Measurements from ENCODE around the gene ESR1.
"Not testable (repeated sequence)": the region's sequence is repeated elsewhere in the genome, so short reads cannot be mapped to it uniquely, and the experiment has no call there.

ESR1 gene

DNA sequence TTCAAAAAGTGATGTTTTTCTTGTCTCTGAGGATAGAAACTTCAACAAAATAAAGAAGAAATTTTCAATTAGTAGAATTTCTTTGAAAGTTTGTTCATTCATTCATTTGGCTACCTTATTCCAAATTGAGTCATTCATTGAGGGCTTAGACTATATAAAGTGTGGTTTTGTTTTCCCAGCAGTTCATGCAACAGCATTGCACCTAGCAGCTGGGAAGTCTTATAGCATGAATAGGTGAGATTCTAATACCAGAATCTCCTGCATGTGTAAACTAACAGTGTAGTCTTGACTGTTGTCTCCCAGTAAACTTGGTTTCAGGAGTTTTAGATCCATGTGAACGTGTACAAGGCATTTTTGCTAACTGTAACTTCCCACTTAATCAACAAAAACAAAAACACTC is 7.1 kb downstream of the ESR1 start:
- no peak for DNase-seq

DNA sequence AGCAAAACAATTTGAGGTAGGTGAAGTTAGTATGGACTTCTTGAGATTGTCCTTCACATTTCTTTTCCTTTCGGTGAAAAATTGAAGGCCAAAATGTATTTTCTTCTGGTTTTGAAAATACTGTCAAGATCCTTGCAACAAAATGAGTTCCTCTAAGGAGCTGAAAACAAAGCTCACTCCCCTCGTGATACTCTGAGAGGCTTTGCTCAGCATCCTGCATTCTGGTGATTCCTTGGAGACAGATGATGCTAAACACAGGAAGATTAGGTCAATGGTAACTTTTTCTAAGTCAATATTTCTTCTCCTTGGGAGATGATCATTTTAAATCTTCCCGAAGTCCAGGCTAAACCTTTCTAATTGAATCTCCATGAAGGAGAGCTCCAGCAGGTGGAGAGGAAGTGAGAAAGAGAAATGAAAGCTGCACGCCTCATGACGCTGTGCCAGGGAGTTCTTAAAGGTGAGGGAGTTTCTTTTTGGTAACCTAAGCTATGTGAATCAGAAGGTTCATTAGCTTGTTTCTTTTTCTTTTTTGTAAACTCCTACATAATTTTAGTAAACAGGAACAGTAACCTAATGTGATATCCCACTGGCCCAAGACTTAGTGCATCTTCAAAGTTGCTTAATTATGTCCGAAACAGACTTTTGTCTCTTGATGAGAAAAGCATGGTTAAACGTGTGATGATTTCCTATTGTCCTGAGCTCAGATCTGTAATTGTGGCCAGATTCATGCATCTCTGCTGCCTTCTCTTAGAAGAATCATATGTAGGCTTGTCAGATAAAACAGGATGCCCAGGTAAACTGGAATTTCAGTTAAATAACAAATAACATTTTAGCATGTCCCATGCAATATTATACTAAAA is 15.0 kb downstream of the ESR1 start:
- no peak for DNase-seq

DNA sequence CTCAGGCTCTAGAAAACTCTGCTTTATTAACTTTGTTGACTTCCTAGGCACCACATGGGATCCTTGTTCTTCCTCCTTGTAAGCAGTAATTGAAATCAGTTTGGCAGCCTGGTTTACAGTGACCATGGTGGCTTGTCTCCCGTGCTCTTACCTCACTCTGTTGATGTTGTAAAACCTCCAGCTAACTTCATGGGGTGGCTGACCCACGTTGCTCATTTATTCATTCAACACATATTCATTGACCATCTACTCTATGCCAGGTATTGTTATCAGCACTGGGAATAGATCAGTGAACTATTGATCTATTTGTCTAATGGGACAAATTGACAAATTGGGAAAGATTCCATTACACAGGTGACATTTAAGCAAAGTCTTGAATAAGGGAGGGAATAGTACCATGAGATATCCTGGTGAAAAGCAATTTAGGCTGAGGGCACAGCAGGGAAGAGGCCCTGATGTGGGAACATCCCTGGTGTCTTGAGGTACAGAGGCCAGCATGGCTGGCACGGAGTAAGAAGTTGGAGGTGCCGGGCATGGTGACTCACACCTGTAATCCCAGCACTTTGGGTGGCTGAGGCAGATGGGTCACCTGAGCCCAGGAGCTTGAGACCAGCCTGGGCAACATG is 19.1 kb downstream of the ESR1 start:
- DNase-seq, result no peak

DNA sequence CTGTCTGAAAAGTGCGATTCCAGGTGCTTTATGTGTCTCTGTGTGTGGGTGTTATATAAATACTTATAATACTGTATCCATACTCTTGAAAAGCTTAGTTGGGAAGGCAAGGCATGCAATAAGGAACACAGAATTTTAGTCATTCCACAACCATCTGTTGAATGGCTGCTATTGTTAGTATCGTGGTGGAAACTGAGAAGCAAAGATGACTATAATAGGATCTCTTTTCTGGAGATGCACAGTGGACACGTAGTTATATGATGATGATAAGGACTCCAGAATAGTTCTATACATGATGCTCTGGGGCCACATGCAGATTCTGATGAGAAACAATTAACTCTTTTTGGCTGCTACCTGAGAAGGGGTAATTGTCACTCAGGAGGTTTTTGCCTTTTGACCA is 25.2 kb downstream of the ESR1 start:
- DNase-seq, result no peak

DNA sequence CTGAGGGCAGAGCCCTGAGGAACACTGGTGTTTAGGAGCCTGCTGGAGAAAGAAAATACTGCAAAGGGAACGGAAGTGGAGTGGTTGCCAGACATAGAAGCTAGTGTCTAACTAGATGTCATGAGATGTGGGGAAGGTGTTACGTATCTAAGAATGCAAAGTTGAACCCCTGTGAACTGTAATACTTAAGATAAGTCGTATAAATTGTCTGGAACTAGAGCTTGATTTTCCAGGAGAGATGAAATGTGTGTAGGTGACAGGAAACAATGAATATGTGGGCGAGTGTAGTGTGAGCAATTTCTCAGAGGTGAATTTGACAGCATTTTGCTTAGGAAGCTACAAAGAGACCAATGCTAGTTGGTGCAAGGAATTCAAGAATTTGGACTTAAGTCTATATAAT is 27.9 kb downstream of the ESR1 start:
- DNase-seq, result no peak

DNA sequence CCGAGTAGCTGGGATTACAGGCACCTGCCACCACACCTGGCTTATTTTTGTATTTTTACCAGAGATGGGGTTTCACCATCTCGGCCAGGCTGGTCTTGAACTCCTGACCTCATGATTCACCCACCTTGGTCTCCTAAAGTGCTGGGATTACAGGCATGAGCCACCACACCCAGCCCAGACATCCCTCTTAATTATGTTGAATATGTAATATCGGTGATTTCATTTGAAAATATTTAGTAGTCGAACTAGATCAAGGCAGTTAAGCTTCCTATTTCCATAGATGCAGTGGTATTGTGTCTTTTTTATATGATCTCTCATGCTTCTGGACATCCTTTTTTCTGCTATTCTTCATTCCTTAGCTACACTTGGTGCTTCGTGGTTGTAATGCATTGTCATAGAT is 29.7 kb downstream of the ESR1 start:
- no peak for DNase-seq

DNA sequence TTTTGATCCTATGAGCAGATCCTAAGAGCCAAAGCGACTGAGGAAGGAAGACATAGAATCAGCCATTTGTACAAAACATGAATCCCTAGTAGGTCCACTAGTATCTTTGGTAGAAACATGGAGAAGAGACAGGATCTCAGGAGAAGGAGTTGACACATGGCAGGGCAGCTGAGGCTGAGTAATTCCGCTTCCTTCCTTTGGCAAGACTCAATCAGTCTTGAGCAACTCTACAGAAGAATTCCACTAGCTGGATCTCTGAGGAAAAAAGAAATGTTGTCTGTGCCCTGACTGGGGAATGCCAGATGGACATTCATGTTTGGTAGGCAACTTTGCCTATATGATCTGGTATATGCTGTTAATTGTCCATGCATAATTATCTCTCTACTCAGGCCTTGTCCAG is 35.3 kb downstream of the ESR1 start:
- DNase-seq, result no peak

DNA sequence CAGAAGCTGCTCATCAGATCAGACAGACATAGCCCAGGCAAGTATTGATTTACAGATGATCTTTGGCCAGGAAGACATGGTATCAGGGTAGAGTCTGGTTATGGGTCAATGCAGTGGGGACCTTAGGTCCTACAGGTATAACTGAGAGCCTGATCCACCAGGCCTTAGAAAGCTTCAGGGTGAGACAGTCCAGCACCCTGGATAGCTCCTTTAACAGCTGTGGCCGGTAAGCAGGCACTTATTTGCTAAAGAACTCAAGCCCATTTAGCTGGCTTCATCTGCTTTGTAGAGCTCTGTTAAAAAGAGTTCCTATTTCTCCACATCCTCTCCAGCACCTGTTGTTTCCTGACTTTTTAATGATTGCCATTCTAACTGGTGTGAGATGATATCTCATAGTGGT is 39.6 kb downstream of the ESR1 start:
- DNase-seq, result no peak

DNA sequence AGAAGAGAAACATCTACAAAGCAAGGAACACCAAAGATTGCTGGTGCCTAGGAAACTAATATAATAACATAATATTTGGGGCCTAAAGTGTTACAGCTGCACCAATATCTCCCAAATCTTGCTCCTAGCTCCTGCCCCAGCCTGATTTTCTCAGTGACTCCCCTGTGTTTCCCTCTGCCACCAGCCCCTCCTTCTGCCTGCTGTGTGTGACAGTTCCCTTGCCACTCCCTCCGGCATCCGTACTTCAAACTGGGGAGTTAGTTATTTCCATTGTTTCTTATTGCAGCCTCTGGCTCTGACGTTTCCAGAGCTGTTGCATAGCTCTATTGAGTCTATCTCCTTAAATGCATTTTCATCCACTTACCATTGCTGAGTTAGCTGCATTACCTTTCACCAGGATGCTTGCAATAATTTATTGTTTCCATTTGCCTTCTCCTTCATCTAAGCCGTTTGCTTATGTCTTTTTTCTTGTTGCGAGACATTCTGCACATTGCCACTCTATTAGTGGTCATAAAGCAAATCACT is 43.1 kb downstream of the ESR1 start:
- DNase-seq, result no peak

DNA sequence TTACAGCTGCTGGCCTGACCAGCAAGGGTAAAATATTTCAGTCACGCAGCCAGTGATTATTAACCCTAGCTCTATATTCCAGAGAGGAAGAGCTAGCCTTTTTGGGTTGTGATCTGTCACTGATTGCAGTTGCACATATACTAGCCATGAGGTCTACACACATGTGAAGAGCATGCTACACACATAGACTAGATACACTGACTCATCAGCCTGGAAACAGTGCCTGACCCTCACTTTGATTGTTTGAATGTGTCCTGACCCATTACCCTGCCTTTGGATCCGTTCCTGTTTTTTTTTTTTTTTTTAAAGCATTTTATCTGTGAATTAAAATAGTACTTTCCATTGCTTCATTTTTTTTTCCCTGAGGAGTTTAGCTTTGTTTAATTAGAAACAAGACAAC is 50.8 kb downstream of the ESR1 start:
- DNase-seq, result no peak

DNA sequence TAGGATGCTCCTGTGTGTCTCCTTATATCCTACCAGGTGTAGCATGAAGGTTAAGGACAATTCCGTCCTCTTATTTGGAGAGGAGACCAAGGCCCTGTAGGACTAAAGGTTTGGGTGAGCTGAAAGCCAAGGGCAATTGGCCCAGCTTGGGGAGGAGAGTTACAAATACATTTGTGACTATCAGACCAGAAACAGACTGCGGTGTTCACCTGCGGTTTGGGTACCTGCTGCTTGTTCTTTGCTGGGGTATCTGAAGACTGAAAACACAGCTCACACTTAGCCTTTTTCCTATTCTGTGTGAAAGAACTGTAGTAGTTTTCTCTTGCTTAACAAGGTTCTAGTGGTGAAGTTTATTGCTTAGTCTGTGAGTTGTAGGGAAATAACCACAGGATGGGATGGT is 55.0 kb downstream of the ESR1 start:
- DNase-seq, result no peak

DNA sequence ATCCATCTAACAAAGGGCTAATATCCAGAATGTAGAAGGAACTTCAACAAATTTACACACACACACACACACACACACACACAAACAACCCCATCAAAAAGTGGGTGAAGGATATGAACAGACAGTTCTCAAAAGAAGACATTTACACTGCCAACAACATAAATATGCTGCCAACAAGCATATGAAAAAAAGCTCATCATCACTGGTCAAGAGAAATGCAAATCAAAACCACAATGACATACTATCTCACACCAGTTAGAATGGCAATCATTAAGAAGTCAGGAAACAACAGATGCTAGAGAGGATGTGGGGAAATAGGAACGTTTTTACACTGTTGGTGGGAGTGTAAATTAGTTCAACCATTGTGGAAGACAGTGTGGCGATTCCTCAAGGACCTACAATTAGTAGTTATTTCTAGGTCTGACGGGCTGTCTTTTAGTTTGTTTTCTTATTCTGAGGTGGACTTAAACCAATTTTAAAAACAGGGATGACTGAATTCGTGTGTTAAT is 59.9 kb downstream of the ESR1 start:
- DNase-seq, result not testable (repeated sequence)

DNA sequence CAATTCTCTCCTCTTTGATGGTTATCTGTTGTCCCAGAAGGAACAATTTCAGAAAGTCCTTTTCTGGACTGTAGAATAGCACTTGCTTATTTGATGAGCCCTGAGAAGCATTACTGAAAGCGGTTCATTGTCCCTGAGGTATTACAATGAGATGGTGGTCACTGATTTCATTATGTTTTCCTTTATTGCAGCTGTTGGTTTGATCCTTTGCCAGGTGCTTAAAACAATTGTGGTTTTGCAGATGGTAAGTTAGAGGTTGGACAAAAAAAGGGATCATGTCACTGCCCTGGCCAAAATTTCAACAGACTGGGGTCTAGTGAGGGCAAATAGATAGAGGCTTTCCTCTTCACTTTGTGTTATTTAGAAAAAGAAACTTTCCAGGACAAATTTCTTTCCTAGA is 61.9 kb downstream of the ESR1 start:
- DNase-seq, result no peak

DNA sequence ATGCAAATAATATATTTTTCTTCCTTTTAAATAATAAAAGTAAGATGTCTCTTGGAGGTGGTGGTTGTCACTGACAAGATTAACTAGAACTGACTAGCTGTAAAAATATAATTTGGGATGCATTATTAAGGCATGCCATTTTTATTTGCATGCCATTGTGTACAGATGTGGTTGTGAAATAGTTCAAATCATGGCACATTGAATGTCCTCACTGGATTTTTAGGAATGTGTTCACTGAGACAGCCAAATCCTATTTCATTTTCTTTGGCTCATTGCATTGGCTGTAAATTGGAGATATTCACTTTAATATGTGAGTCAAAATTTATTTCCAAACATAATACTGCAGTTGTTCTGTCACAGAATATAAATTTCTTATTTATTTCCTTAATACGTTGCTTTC is 62.3 kb downstream of the ESR1 start:
- DNase-seq, result no peak

DNA sequence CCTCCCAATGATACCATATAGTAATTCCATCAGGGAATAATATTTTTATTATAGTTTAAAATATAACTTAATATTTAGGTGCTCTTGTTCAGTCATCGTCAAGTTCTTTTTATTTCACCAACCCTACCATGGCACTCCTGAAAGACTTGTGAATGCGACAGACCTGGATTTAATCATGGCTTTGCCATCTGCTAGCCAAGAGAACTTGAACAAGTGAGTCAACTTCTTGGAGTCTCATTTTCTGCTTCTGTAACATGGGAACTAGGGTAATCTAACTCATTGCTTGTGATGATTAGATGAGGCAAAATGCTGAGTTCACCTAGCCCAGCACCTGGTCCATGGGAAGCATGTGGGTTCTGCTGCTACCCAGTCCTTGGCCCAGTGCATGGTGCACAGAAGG is 62.9 kb downstream of the ESR1 start:
- no peak for DNase-seq

DNA sequence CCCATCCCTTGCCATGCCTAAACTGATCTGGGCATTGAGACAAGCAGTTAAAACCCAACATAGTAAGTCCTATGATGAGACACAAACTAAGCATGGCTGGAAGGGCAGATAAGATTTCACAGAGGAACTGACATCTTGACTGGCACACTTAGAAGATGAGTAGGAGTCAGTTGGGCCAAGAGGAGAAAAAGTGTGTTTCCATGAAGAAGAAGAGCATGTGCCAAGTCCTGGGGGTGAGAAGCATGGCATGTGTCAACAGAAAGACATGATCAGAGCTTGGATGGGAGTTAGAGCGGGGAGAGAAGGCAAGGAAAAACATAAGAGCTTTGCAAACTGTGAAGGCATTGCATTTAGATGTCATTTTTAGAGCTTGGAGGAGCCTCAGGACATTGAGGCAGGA is 68.0 kb downstream of the ESR1 start:
- DNase-seq, result no peak

DNA sequence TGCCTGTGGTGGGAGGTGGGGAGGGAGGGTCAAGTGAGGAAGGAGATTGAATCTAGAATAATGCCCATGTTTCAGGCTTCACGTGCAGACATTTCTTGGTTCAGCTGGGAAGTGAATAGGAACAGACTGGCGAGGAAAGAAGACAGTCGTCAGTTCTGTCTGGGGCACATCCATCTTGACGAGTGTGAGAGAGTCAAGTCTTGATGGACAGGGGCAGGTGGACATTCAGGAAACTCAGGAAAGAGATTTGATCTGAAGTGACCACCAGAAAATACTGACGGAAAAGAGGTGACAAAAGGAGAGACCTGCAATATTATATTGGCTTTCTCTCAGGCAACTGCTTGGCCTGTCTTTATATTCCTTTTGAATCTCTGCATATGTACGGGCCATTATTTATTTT is 68.6 kb downstream of the ESR1 start:
- DNase-seq, result no peak

DNA sequence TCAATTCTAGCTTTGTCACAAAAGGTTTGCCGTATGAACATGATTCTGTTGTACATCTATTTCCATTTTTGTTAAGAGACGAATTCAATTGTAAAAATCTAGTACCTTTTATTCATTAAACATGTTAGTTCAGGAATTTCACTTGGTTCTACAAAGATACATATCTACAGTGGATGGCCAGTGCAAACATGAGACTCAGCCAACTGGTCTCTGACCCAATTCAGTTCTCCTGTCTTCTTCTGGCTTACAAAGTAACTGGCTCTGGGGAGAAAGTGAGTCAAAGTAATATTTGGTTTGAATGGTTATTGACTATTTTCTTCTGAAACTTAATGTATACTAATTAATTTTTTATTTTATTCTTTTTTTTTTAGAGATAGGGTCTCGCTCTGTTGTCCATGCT is 70.0 kb downstream of the ESR1 start:
- DNase-seq, result no peak

DNA sequence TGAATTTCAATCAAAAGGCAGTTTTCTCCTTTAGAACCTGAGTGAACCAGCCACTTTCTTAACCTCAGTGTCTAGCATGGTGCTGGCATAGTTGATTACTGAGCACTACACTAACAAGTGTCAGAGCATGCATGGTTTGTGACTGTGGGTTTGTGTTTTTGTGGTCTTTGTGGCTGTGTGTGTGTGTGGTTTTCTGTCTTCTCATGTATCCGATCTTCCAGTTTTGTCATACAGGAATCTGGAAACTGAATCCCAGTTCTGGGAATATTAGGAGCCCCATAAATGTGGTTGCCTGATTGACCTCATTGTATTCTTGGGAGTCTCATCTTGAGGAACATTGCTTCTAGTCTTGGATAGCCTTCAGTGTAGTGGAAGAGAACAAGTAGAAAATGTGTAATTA is 73.7 kb downstream of the ESR1 start:
- DNase-seq, result no peak

DNA sequence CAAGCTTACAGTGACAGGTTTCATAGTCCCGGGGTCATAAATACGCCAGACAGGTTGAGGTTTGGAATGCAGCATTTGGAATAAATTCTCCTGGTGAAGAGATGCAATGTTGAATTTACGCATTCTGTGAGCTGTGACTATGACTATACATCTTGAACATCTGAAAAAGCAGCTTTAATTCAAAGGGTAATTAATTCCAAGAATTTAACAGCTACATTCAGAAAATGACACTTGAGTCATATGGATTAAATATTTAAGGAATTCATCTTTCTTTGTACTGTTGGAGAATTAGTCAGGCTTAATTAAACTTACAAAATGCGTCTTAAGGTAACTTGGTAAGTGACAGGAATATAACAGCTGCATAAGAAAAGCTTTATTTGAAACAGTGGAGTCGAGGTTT is 74.7 kb downstream of the ESR1 start:
- DNase-seq, result no peak

DNA sequence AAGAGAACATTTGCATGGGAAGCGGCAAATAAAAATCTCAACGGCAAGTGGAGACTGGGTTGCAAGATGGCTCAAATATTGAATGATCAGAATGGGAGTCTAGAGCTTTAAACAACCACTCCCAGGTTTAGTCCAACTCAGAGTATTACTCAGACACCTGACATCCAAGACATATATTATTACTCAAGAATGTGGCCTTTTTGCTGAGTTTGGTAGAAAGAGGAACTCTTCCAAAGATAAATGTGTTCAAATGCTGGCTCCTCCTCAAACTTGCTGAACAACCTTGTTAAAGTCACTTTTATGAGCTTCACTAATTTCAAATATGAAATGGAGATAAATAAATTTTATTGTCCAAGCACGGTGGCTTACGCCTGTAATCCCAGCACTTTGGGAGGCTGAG is 77.8 kb downstream of the ESR1 start:
- no peak for DNase-seq

DNA sequence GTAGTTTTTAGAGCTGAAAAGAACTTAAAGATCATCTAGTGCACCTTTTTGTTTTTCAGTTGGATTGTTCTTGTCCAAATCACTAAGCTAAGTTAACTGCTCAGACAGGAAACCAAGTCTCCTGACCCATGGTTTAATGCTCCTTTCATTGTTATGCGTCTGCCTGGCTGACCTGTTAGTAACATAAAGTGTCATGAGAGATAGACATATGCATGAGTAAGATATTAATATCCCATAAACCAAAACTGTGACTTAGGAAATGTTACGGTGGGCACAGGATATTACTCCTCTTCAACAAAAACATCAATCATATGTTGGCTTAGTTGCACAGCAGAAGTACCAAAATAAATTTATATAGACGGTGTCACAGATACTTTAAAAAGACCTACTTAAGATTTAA is 84.0 kb downstream of the ESR1 start:
- DNase-seq, result no peak

DNA sequence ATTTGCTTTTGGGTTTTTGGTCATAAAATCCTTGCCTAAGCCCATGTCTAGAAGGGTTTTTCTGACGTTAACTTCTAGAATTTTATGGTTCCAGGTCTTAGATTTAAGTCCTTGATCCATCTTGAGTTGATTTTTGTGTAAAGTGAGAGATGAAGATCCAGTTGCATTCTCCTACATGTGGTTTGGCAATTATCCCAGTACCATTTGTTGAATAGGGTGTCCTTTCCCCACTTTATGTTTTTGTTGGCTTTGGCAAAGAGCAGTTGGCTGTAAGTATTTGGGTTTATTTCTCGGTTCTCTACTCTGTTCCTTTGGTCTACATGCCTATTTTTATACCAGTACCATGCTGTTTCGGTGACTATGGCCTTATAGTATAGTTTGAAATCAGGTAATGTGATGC is 86.9 kb downstream of the ESR1 start:
- DNase-seq, result not testable (repeated sequence)

DNA sequence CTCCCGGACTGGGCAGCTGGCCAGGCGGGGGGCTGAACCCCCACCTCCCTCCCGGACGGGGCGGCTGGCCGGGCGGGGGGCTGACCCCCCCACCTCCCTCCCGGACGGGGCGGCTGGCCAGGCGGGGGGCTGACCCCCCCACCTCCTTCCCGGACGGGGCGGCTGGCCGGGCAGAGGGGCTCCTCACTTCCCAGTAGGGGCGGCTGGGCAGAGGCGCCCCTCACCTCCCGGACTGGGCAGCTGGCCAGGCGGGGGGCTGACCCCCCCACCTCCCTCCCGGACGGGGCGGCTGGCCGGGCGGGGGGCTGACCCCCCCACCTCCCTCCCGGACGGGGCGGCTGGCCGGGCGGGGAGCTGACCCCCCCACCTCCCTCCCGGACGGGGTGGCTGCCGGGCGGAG is 91.7 kb downstream of the ESR1 start:
- not testable (repeated sequence) for DNase-seq

Measured in activated T-cell treated with anti-CD3 and anti-CD28 coated beads, Interleukin-2, amount 50 U/mL, for 1 hour (primary cell).